Measurements from ENCODE around the gene SLAMF9.
A peak's percentile ranks its signal among the peaks of the same experiment; 100 is the strongest.

Gene SLAMF9

DNA sequence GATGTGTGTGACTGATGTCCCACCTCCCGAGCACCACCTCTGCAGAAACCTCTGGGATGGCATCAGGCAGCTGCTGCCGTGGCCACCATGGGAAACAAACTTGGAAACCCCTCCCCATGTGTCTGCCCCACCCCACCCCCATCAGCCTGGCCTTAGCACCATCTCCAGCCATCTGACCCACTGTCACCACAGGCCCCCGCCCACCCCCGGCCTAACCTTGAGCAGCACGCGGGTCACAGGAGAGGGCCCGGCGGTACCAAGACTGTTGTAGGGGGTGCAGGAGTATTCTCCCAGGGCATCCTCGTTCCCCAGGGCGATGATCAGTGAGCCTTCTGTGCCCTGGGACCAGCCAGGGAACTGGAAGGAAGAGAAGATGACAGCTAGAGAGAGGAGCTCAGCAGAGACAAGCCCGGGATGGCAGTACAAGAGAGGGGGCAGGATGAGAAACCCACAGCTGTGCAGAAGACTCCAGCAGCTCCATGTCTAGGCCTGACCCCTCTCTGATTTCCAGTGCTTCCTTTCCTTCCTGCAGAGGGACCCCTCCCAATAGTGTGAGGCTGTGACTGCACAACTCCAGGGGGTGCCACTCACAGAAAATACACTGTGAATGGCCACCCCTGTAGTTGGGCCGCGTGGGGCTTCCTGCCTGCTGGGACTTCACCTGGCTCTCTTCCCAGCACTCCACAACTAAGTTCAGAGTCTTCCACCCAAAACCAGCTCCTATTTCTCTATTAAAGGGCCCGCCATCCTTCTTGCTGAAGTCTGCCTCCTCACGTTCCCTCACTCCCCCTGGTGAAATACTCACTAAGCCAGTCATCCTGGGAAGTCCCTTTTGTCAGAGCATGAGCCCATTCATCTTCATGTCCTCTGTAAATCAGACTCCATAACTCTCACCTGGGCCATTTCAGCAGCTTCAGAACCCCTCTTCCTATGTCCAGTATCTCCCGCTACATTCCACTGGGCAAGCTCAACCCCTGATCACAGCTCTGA is 21.4 kb downstream of the SLAMF9 start:
- no peak for DNase-seq

GRCh38 chr1:159931795-159932173 is 22.3 kb downstream of the SLAMF9 start:
- no peak for DNase-seq

DNA sequence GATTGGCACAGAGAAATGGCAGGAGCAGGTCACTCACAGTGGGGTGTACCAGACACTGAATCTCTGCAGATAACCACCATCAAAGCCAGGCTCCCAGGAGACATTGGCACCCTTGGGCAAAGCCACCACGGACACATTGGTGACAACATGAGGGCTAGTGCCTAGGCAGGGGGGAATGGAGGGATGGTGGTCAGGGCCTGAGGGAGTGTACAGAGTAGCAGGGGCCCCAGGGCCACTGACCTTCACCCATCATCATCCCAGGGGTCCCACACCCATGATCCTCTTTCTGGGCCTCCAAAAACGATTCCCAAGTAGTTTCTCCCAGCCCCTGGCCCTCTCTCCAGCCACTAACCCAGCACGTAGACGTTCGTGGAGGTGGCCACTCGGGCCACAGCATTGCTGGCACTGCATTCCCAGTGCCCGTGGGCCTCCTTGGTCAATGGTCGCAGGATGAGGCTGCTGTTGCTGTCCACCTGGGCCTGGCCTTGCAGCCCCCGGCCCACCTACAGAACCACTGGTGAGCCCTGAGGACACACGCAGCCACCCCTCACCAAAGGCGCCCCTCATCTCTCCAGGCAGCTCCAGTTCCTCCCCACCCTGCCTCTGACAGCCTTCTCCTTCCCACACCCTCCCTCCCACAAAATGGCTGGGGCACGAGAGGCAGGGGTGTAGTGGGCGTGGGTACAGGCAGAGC is 22.8 kb downstream of the SLAMF9 start:
- DNase-seq: no peak

GRCh38 chr1:159930634-159931033 is 23.4 kb downstream of the SLAMF9 start:
- DNase-seq: no peak

DNA sequence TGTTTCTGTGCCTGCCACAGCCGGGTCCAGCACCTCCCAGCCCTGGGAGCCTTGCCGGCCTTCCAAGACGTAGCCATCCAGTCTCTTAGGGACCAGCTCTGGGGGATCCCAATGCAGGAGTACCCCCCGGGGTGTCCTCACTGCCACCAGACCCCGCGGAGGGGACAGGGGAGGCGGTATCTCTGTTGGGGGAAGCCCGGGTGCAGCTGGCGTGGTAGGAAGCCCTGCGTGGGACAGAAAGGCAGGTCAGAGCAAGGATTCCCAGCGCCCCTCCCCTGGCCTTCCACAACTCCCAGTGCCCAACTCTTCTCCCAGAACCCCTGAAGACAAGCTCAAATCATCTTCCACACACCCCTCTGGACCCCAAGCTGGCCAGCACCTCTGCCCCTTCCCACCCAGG is 23.8 kb downstream of the SLAMF9 start:
- DNase-seq: no peak

- no peak for DNase-seq
These were observed 24.6 kb downstream of the SLAMF9 start for GRCh38 chr1:159929155-159930051.

DNA sequence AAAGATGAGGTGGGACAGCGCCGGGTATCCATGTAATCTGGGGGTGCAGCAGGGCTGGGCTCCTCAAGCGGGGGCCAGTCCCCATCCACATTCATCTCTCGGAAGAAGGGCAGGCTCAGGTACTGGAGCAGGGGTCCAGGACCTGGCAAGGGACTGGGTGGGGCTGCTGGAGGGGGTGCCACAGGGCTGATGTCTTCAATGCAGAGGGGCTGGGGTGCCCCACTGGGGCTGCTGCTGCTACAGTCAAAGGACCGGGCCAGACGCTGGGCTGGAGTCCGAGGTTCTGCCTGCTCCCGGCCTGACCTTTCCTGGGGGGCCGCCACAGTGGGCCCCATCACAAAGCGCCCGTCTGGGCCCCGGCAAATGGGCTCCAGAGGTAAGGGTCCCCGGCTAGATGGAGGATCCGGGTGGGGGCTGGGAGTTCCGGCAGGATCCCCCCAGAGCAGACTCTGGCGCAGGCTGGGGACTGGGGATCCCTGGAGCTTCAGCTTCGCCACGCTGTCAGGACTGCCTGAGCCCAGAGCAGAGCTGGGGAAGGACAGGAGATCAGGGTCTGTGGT is 25.5 kb downstream of the SLAMF9 start:
- no peak for DNase-seq

DNA sequence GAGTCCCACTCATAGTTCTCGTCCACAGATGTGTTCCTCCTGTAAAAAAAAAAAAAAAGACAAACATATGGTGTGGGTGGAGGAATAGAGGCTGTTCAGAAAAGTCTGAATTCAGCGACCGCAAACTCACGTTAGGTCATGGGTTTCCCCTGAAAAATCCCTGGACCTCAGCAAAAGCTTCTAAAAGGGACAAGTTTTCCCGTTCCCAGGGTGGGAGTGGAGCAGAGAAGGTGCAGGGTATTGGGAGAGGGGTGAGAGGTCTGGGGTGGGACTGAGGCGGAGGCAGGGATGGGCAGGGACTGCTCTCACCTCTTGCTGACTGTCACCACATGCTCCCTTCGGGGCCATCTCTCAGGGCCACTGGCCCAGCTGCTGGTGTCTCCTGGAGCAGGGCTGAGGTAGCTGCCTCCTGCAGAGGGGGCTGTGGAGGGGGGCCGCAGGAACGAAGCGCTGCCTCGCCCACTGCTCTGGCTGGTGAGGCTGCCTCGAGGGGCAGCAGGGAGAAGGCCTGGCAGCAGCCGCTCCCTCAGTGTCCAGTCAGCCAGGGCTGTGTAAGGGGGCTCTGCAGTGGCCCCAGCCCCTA is 26.1 kb downstream of the SLAMF9 start:
- no peak for DNase-seq

- DNase-seq: no peak
These were observed 26.7 kb downstream of the SLAMF9 start for GRCh38 chr1:159927211-159927848.

DNA sequence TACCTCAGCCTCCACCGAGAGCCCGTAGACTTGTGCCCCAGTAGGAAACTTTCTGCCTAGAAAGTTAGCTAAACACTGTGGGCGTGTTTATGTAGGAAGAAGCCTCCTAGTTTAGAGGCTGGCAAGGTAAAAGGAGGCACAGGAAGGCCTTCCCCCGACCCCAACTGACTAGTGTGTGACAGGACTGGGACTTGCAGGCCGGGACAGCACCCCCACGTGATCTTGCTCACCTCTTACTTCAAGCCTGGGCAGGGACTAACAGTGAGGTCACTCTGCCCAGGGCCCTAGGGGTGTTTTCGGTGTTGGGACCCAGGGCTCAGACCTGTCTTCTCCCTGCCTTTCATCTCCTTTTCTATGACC is 28.3 kb downstream of the SLAMF9 start:
- DNase-seq: no peak

DNA sequence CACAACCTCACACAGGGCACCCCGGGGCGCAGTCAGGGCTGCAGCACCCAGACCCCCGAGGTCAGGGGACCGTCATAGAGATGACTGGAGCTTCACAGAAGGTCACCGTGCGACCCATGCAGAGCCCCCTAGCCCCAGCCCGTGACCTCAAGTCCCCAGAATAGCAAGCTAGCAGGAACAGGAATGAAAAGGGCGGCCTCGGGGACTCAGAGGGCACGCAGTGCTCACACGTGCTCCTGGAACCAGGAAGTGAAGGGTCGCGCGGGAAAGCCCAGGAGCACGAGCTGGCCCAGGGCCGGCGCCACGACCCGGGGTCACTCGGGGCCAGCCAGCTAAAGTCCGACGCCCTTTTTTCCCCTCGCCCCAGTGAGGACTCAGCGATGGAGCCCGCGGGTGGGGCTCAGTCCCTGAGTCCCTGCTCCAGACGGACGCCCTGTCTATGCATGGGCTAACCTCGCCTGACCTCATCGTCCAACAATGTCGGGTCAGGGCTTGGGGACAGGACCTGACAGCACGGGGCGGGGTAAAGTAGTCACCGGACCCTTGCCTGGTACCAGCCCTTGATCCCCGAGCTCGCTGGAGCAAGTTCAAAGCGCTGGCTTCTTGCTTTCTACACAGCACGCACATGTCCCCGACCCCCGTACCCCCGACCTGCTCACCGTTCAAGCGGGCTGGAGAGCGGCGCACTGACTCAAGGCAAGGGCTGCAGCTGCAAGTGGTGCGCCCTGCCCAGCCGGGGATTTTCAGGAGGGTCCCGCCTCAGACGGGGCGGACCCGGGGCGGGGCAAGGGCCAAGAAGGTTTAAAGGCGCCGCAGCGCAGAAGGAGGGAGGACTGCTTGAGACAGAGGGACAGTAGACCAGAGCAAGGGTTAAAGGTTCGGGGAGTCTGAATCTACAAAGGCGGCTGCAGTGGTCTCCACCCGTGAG is 29.0 kb downstream of the SLAMF9 start, which contains the start of gene TAGLN2:
TAGLN2 (minus strand) TSS at position 717 of the 928 bp plus-strand sequence. CDS start 4,998 bp downstream, outside the sequence.
- peak; percentile 90 for DNase-seq

GRCh38 chr1:159924025-159924790 is 29.8 kb downstream of the SLAMF9 start:
- DNase-seq: peak; percentile 69

- peak; percentile 83 for DNase-seq
These were observed 30.6 kb downstream of the SLAMF9 start for GRCh38 chr1:159923203-159924024.

GRCh38 chr1:159922511-159923202 is 31.4 kb downstream of the SLAMF9 start:
- no peak for DNase-seq

DNA sequence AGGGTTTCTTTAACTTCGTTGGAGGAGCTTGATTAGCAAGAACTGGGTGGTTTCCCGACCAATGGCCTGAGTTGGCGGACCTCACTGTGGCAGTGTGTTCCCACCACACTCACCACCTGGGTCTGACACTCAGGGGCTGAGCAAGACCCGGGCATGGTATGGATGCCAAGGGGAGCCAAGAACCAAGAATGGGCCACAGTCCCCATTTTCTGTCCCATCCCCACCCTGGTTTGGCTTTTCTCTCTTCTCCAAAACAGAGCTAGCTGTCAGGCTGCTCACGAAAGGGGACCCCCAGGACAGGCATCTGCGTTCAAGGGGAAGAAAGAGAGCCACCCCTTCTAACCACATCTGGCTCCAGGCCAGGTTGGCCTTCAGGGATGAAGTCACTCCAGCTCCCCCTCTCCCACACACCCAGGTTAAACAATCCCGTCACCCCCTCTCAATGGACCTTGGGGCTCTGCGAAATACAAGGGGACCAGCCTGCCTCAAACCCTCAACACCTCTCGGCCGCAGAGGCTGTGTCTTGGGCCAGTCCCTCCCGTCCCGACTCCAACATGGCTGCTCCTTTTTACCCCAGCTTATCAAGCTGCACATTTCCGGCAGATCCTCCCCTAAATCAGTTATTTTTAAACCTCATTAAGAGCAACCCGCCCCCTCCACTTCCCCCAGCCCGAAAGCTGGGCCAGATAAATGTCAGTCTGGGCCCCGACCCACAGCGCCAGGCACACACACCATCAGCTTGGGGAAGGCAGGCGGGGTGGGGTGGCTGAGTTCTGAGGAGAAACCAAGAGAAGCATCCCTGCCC is 32.1 kb downstream of the SLAMF9 start:
- DNase-seq: no peak

GRCh38 chr1:159921251-159921650 is 32.8 kb downstream of the SLAMF9 start:
- no peak for DNase-seq

- DNase-seq: no peak
These were observed 33.4 kb downstream of the SLAMF9 start for GRCh38 chr1:159920651-159921050.
